Right cardiac atrium (tissue), 5 donors: Measurements from ENCODE around the gene AMDHD2. TPM values are rescaled to one million over a fixed set of nuclear protein-coding genes. Genes with fewer than 3 reads are reported as not detected.

Experiments
- ATAC-seq, 2 donors: fragments of 200-7000 bp; cut with Tn5 transposase; one replicate each; pipeline versions ENCODE4 v1.8.0 to v1.9.1; 2020; ENCODE audit warnings: moderate library complexity in 2 of 2, mild to moderate bottlenecking in 1 of 2
- DNase-seq, 3 donors: peaks; one replicate each; pipeline ENCODE4 v3.0.0-alpha.2; 2020
- H3K27ac ChIP-seq: one replicate; pipeline ENCODE4 v1.5.1; 2013; ENCODE audit warnings: mild to moderate bottlenecking, low read length, control low read depth, moderate library complexity
- H3K27me3 ChIP-seq: one replicate; pipeline ENCODE4 v1.6.1; 2013; ENCODE audit not compliant: control insufficient read depth, insufficient read depth
- H3K4me1 ChIP-seq: one replicate; pipeline ENCODE4 v1.6.1; 2013; ENCODE audit warnings: low read length; ENCODE audit not compliant: control insufficient read depth, insufficient read depth
- H3K4me3 ChIP-seq: one replicate; pipeline ENCODE4 v1.5.1; 2013; ENCODE audit warnings: low read length, control low read depth
- H3K9me3 ChIP-seq: one replicate; pipeline ENCODE4 v1.6.1; 2013; ENCODE audit warnings: low read length; ENCODE audit not compliant: control insufficient read depth
- WGBS: extraction: QIAGEN DNeasy Blood & Tissue Kit; methylation state at CpG from one replicate; pipeline ENCODE4 v1.1.7; 2013; 5-methylcytosine and 5-hydroxymethylcytosine counted together
- intact Hi-C, 4 donors: fragments of 100-400 bp; cut with DNase I; formaldehyde crosslinking; loops; one replicate each; pipeline versions ENCODE4 v1.11.0 to v1.14.0; 2022 to 2023
- polyA plus RNA-seq: library from polyadenylated mRNA; stranded (reverse); fragments of 200-250 nt; gene quantifications from one replicate; pipeline ENCODE4 v1.2.3, GENCODE V29; 2013
- total RNA-seq, 4 donors: library from RNA; stranded (reverse); fragmentation: NEBNext Ultra II Directional; extraction: Animal tissue kit (Norgen Biotek cat#: 25700); gene quantifications; one replicate each; pipeline ENCODE4 v1.2.1, GENCODE V29; 2021
- donor health status: healthy with polysubstance abuse.
- donor health status: DM: no; HTN: yes; CAD: no.
- donor health status: DM: no; HTN: no; CAD: no.
- donor health status: DM: no; HTN: yes; CAD: no; lungs with severe emphysema.
- donor health status: DM: yes; HTN: yes; CAD: no.

The AMDHD2 gene
- total and polyA plus RNA-seq, 5 donors, result 10.6 to 16.5 (median 13.2) TPM

- intact Hi-C loops, result loop anchor here in 1 of 4 donors (2.0 to 5.0 kb wide), 2 partner anchors 73 to 158 kb away; partner anchors contain the start of gene CCNF
- WGBS, result 87% methylated on average over 20 of the region's 20 CpGs
- peaks cover 12% of the 10 kb centered on the region for H3K4me1 ChIP-seq
These were observed 19.7 kb upstream of the AMDHD2 start for GRCh38 chr16:2500430-2500917.

GRCh38 chr16:2500918-2501750 is 19.0 kb upstream of the AMDHD2 start:
- peak; percentile 81 to 95 (median 94) for DNase-seq
- Histone ChIP-seq H3K27me3 (no peaks in the 10 kb centered on the region), H3K27ac (no peak overlapping the region), H3K4me1 (peaks cover 12% of the 10 kb centered on the region), H3K4me3 (no peak overlapping the region), H3K9me3 (no peaks in the 10 kb centered on the region)
- whole genome bisulfite sequencing, result 37% methylated on average over 23 of the region's 23 CpGs
- intact Hi-C loops, result loop anchor here in 1 of 4 donors (2.0 to 5.0 kb wide), 2 partner anchors 74 to 158 kb away; partner anchors contain the start of gene CCNF
- ATAC-seq, result peak; percentile 82 to 84

More at GRCh38 chr16:2500430-2500917, 19.7 kb upstream of the AMDHD2 start:
- H3K4me3 ChIP-seq, result no peak overlapping the region
- H3K27ac ChIP-seq, result no peak overlapping the region
- H3K9me3 ChIP-seq, result no peaks in the 10 kb centered on the region
- no peaks in the 10 kb centered on the region for H3K27me3 ChIP-seq
- DNase-seq (peak in 1 of 3 donors; percentile 75), ATAC-seq (no peak)

- H3K27me3 ChIP-seq, result no peaks in the 10 kb centered on the region
- ATAC-seq (no peak), DNase-seq (peak in 1 of 3 donors; percentile 53)
- peaks cover 12% of the 10 kb centered on the region for H3K4me1 ChIP-seq
- no peaks in the 10 kb centered on the region for H3K9me3 ChIP-seq
- H3K27ac ChIP-seq, result no peak overlapping the region
- H3K4me3 ChIP-seq, result no peak overlapping the region
- 75% methylated on average over 18 of the region's 18 CpGs for WGBS
- intact Hi-C loops, result loop anchor here in 1 of 4 donors (2.0 to 5.0 kb wide), 2 partner anchors 75 to 159 kb away; partner anchors contain the start of gene CCNF
These were observed 17.9 kb upstream of the AMDHD2 start for GRCh38 chr16:2501946-2502895.

GRCh38 chr16:2505695-2506094 is 14.5 kb upstream of the AMDHD2 start:
- ATAC-seq, result no peak
- DNase-seq, result peak in 1 of 3 donors; percentile 41
- Histone ChIP-seq H3K27ac (no peak overlapping the region), H3K27me3 (no peaks in the 10 kb centered on the region), H3K9me3 (no peaks in the 10 kb centered on the region), H3K4me1 (peaks cover 2% of the 10 kb centered on the region), H3K4me3 (no peak overlapping the region)
- 83% methylated on average over 14 of the region's 14 CpGs for WGBS
- intact Hi-C loops, result no loop called here

GRCh38 chr16:2507052-2507659 is 13.0 kb upstream of the AMDHD2 start:
- Histone ChIP-seq H3K27me3 (no peaks in the 10 kb centered on the region), H3K4me3 (no peak overlapping the region), H3K27ac (no peak overlapping the region), H3K4me1 (no peaks in the 10 kb centered on the region), H3K9me3 (no peaks in the 10 kb centered on the region)
- DNase-seq (peak in 2 of 3 donors; percentile 72 to 80), ATAC-seq (peak; percentile 1 to 5)
- intact Hi-C loops, result no loop called here
- WGBS, result 73% methylated on average over 14 of the region's 14 CpGs

GRCh38 chr16:2507665-2508064 is 12.5 kb upstream of the AMDHD2 start:
- Histone ChIP-seq H3K27me3 (no peaks in the 10 kb centered on the region), H3K4me1 (no peaks in the 10 kb centered on the region), H3K27ac (no peak overlapping the region), H3K9me3 (no peaks in the 10 kb centered on the region), H3K4me3 (no peak overlapping the region)
- DNase-seq (peak; percentile 52 to 86 (median 85)), ATAC-seq (peak; percentile 53 to 56)
- intact Hi-C loops, result no loop called here
- 84% methylated on average over 11 of the region's 11 CpGs for WGBS

GRCh38 chr16:2508722-2509400 is 11.3 kb upstream of the AMDHD2 start:
- intact Hi-C loops, result no loop called here

GRCh38 chr16:2511128-2511800 is 8.9 kb upstream of the AMDHD2 start:
- Histone ChIP-seq H3K4me3 (no peak overlapping the region), H3K27me3 (no peaks in the 10 kb centered on the region), H3K4me1 (peaks cover 11% of the 10 kb centered on the region), H3K27ac (no peak overlapping the region), H3K9me3 (no peaks in the 10 kb centered on the region)
- 40% methylated on average over 24 of the region's 24 CpGs for WGBS
- intact Hi-C loops, result no loop called here
- peak; percentile 81 to 92 (median 92) for DNase-seq
- ATAC-seq, result peak in 1 of 2 donors; percentile 45

More at GRCh38 chr16:2508722-2509400, 11.3 kb upstream of the AMDHD2 start:
- no peaks in the 10 kb centered on the region for H3K9me3 ChIP-seq
- no peak for ATAC-seq
- H3K4me1 ChIP-seq, result no peaks in the 10 kb centered on the region
- 88% methylated on average over 18 of the region's 18 CpGs for WGBS
- peak in 2 of 3 donors; percentile 40 to 51 for DNase-seq
- H3K27me3 ChIP-seq, result no peaks in the 10 kb centered on the region
- no peak overlapping the region for H3K4me3 ChIP-seq
- no peak overlapping the region for H3K27ac ChIP-seq

- intact Hi-C loops, result no loop called here
- ATAC-seq (no peak), DNase-seq (peak in 1 of 3 donors; percentile 55)
- Histone ChIP-seq H3K4me3 (no peak overlapping the region), H3K27ac (no peak overlapping the region), H3K9me3 (no peaks in the 10 kb centered on the region), H3K27me3 (no peaks in the 10 kb centered on the region), H3K4me1 (peaks cover 17% of the 10 kb centered on the region)
- 89% methylated on average over 17 of the region's 17 CpGs for WGBS
These were observed 8.0 kb upstream of the AMDHD2 start for GRCh38 chr16:2511996-2512734.
